Naive thymus-derived CD4-positive, alpha-beta T cell (primary cell): Measurements from ENCODE around the gene IL36B. TPM values are rescaled to one million over a fixed set of nuclear protein-coding genes. Genes with fewer than 3 reads are reported as not detected.
"Not testable (repeated sequence)": the region's sequence is repeated elsewhere in the genome, so short reads cannot be mapped to it uniquely, and the experiment has no call there.

ENCODE experiments used
- ATAC-seq: fragments of 150-1000 bp; cut with Tn5 transposase; 2 replicates; pipeline ENCODE4 v1.10.0; 2021; ENCODE audit warnings: mild to moderate bottlenecking, moderate library complexity
- CTCF ChIA-PET: fragments of 350-600 bp; sonication (Branson Sonifier 250); formaldehyde crosslinking; loops from one replicate; lab custom pipeline; 2021; ENCODE audit warnings: antibody characterized with exemption; lab: Charles Lee
- POLR2A ChIA-PET: fragments of 350-600 bp; sonication (Branson Sonifier 250); formaldehyde crosslinking; loops from one replicate; lab custom pipeline; 2021; ENCODE audit warnings: antibody characterized with exemption, inconsistent platforms; lab: Charles Lee
- DNase-seq, 9 donors: peaks; one replicate each; pipeline versions ENCODE4 v3.0.0 to v3.0.0-alpha.2; 2020 to 2022; ENCODE audit warnings: mixed read lengths in 1 of 9
- H3K27ac ChIP-seq: one replicate; pipeline ENCODE4 v1.7.0; 2013; ENCODE audit warnings: mild to moderate bottlenecking, low read depth, low read length, moderate library complexity
- H3K27me3 ChIP-seq, 2 donors: one replicate each; pipeline ENCODE4 v1.7.0; 2013; ENCODE audit warnings: low read length in 2 of 2, mild to moderate bottlenecking in 2 of 2, moderate library complexity in 2 of 2; ENCODE audit not compliant: control insufficient read depth in 2 of 2, insufficient read depth in 2 of 2
- H3K36me3 ChIP-seq, 3 experiments: 1 replicate in 2 of 3; 2 replicates in 1 of 3; pipeline ENCODE4 v1.7.0; 2013; ENCODE audit warnings: low read length in 3 of 3, mild to moderate bottlenecking in 3 of 3, moderate library complexity in 1 of 3; ENCODE audit not compliant: insufficient read depth in 3 of 3, control insufficient read depth in 2 of 3
- H3K4me1 ChIP-seq, 2 donors: one replicate each; pipeline ENCODE4 v1.7.0; 2013; ENCODE audit warnings: low read length in 2 of 2, mild to moderate bottlenecking in 2 of 2, moderate library complexity in 1 of 2; ENCODE audit not compliant: control insufficient read depth in 2 of 2, insufficient read depth in 2 of 2
- H3K4me3 ChIP-seq: 2 replicates; pipeline ENCODE4 v1.7.0; 2013; ENCODE audit warnings: mild to moderate bottlenecking, low read length
- H3K9me3 ChIP-seq, 3 experiments: 1 replicate in 2 of 3; 2 replicates in 1 of 3; pipeline ENCODE4 v1.7.0; 2013; ENCODE audit warnings: low read length in 3 of 3; ENCODE audit not compliant: control insufficient read depth in 2 of 3
- H3K27ac Mint-ChIP-seq, 9 donors: one replicate each; pipeline ENCODE4 v1.8.0; 2020 to 2022; ENCODE audit warnings: mixed read lengths in 9 of 9, mild to moderate bottlenecking in 8 of 9, moderate library complexity in 5 of 9, inconsistent platforms in 2 of 9
- H3K27me3 Mint-ChIP-seq, 5 donors: one replicate each; pipeline ENCODE4 v1.8.0; 2021 to 2022; ENCODE audit warnings: mixed read lengths in 5 of 5, mild to moderate bottlenecking in 1 of 5
- H3K36me3 Mint-ChIP-seq, 5 donors: one replicate each; pipeline ENCODE4 v1.8.0; 2020 to 2022; ENCODE audit warnings: mixed read lengths in 5 of 5, mild to moderate bottlenecking in 3 of 5, inconsistent platforms in 1 of 5
- H3K4me1 Mint-ChIP-seq, 7 donors: one replicate each; pipeline ENCODE4 v1.8.0; 2020 to 2022; ENCODE audit warnings: mixed read lengths in 7 of 7, mild to moderate bottlenecking in 3 of 7, inconsistent platforms in 1 of 7
- H3K4me3 Mint-ChIP-seq, 10 donors: one replicate each; pipeline ENCODE4 v1.8.0; 2020 to 2022; ENCODE audit warnings: mild to moderate bottlenecking in 10 of 10, mixed read lengths in 10 of 10, moderate library complexity in 6 of 10, inconsistent platforms in 2 of 10
- H3K9me3 Mint-ChIP-seq, 11 donors: one replicate each; pipeline ENCODE4 v1.8.0; 2020 to 2022; ENCODE audit warnings: mixed read lengths in 11 of 11, mild to moderate bottlenecking in 4 of 11, inconsistent platforms in 1 of 11, moderate library complexity in 1 of 11
- intact Hi-C, 2 donors: fragments of 100-400 bp; cut with micrococcal nuclease; formaldehyde crosslinking; loops; one replicate each; pipeline ENCODE4 v1.15.1; 2023
- polyA plus RNA-seq, 2 donors: library from polyadenylated mRNA; unstranded; fragments of 300-500 nt; fragmentation: Illumina TruSeq; gene quantifications; one replicate each; pipeline ENCODE4 v1.2.3, GENCODE V29; 2021
- total RNA-seq, 6 experiments: library from RNA in 5 of 6; stranded (reverse) in 5 of 6; gene quantifications; 1 replicate in 5 of 6; 2 replicates in 1 of 6; pipeline ENCODE4 v1.2.3 and lab custom pipeline; 2021 to 2026

The IL36B gene
- not detected for total RNA-seq
- polyA plus RNA-seq = not detected
- total RNA-seq (lab: John Stamatoyannopoulos, UW) = not detected

- Mint-ChIP-seq H3K27ac (no peak within 1 kb of the TSS), H3K4me3 (no peak within 1 kb of the TSS), H3K27me3 (peaks cover 0 to 6% (median 0%) of the 10 kb centered on the region in 5 donors), H3K9me3 (peaks cover 8 to 37% (median 22%) of the 10 kb centered on the region in 11 donors), H3K36me3 (peaks cover 0 to 23% (median 7%) of the 10 kb centered on the region in 5 donors), H3K4me1 (no peaks in the 10 kb centered on the region)
- Histone ChIP-seq H3K27me3 (no peaks in the 10 kb centered on the region), H3K27ac (no peak within 1 kb of the TSS), H3K4me3 (no peak within 1 kb of the TSS), H3K36me3 (no peaks in the 10 kb centered on the region), H3K4me1 (no peaks in the 10 kb centered on the region), H3K9me3 (peaks cover 0 to 12% (median 0%) of the 10 kb centered on the region in 3 experiments)
- ChIA-PET POLR2A (no interaction called here), CTCF (interaction anchor here (1.9 kb wide), 1 partner anchor 67 kb away, joined by 8 read pairs; no protein-coding TSS in a partner anchor)
- ATAC-seq = no peak
- intact Hi-C loops = no loop called here
- no peak for DNase-seq
Observed at GRCh38 chr2:113052396-113052917, at the start of gene IL36B. TSS of gene IL36B (minus strand) at chr2:113052867.

DNA sequence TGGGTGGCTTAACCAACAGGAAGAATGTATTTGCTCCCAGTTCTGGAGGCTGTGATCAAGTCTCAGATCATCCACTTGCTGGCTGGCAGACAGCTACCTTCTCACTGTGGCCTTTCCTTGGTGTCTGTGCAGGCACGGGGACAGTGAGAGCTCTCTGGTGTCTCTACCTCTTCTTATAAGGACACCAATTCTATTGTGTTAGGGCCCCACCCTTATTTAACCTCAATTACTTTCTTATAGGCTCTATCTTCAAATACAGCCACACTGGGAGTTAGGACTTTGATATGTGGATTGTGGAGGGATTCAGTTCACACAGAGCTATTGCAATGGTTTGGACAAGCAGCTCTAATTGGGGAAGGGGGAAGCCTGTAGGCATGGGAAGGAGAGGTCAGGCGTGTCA, 49.5 kb upstream of the IL36B start:
- DNase-seq = no peak
- peaks cover 4 to 45% (median 7%) of the 10 kb centered on the region in 5 donors for H3K36me3 Mint-ChIP-seq
- intact Hi-C loops = no loop called here

GRCh38 chr2:113098532-113098931, 45.9 kb upstream of the IL36B start:
- Histone ChIP-seq H3K36me3 (no peaks in the 10 kb centered on the region), H3K4me3 (no peak overlapping the region), H3K27ac (no peak overlapping the region), H3K4me1 (peaks cover 5% of the 10 kb centered on the region in 2 donors), H3K27me3 (peaks cover 0 to 3% of the 10 kb centered on the region in 2 donors), H3K9me3 (no peaks in the 10 kb centered on the region)
- peaks cover 2 to 35% (median 19%) of the 10 kb centered on the region in 11 donors for H3K9me3 Mint-ChIP-seq
- H3K4me1 Mint-ChIP-seq = peaks cover 7 to 44% (median 11%) of the 10 kb centered on the region in 7 donors
- ChIA-PET CTCF (interaction anchor here (1.1 kb wide), 1 partner anchor 15 kb away, joined by 3 read pairs; no protein-coding TSS in a partner anchor), POLR2A (no interaction called here)
- ATAC-seq (no peak), DNase-seq (no peak)
- H3K4me3 Mint-ChIP-seq = peak overlapping the region; percentile 19 to 77 (median 60)
- peaks cover 0 to 6% (median 0%) of the 10 kb centered on the region in 5 donors for H3K27me3 Mint-ChIP-seq
- H3K27ac Mint-ChIP-seq = peak overlapping the region in 7 of 9 donors; percentile 19 to 79 (median 49)
- intact Hi-C loops = no loop called here
- peaks cover 7 to 45% (median 8%) of the 10 kb centered on the region in 5 donors for H3K36me3 Mint-ChIP-seq

More for the DNA sequence above, 49.5 kb upstream of the IL36B start:
- no peak overlapping the region for H3K27ac ChIP-seq
- no peak overlapping the region for H3K4me3 Mint-ChIP-seq
- H3K27ac Mint-ChIP-seq = no peak overlapping the region
- H3K4me3 ChIP-seq = no peak overlapping the region
- H3K9me3 ChIP-seq = no peaks in the 10 kb centered on the region
- POLR2A ChIA-PET = interaction anchor here (0.7 kb wide), 1 partner anchor 105 kb away, joined by 3 read pairs; no protein-coding TSS in a partner anchor
- no peaks in the 10 kb centered on the region for H3K36me3 ChIP-seq
- ATAC-seq = no peak
- peaks cover 7 to 55% (median 11%) of the 10 kb centered on the region in 7 donors for H3K4me1 Mint-ChIP-seq
- H3K9me3 Mint-ChIP-seq = peaks cover 0 to 33% (median 11%) of the 10 kb centered on the region in 11 donors
- H3K27me3 Mint-ChIP-seq = peaks cover 0 to 4% (median 0%) of the 10 kb centered on the region in 5 donors
- CTCF ChIA-PET = no interaction called here
- peaks cover 5% of the 10 kb centered on the region in 2 donors for H3K4me1 ChIP-seq
- no peaks in the 10 kb centered on the region for H3K27me3 ChIP-seq

- peaks cover 5% of the 10 kb centered on the region in 2 donors for H3K4me1 ChIP-seq
- peaks cover 0 to 6% (median 0%) of the 10 kb centered on the region in 5 donors for H3K27me3 Mint-ChIP-seq
- H3K36me3 Mint-ChIP-seq = peaks cover 6 to 42% (median 8%) of the 10 kb centered on the region in 5 donors
- peak overlapping the region; percentile 19 to 77 (median 60) for H3K4me3 Mint-ChIP-seq
- H3K4me1 Mint-ChIP-seq = peaks cover 7 to 39% (median 11%) of the 10 kb centered on the region in 7 donors
- ChIA-PET CTCF (interaction anchor here (1.1 kb wide), 1 partner anchor 14 kb away, joined by 3 read pairs; no protein-coding TSS in a partner anchor), POLR2A (no interaction called here)
- no peaks in the 10 kb centered on the region for H3K36me3 ChIP-seq
- no peaks in the 10 kb centered on the region for H3K9me3 ChIP-seq
- peak overlapping the region; percentile 2 to 79 (median 44) for H3K27ac Mint-ChIP-seq
- DNase-seq (peak in 6 of 9 donors; percentile 12 to 54 (median 32)), ATAC-seq (peak; percentile 63)
- H3K27ac ChIP-seq = no peak overlapping the region
- peaks cover 0 to 3% of the 10 kb centered on the region in 2 donors for H3K27me3 ChIP-seq
- intact Hi-C loops = no loop called here
- H3K4me3 ChIP-seq = no peak overlapping the region
- peaks cover 0 to 30% (median 16%) of the 10 kb centered on the region in 11 donors for H3K9me3 Mint-ChIP-seq
Observed at GRCh38 chr2:113098041-113098440, 45.4 kb upstream of the IL36B start.

DNA sequence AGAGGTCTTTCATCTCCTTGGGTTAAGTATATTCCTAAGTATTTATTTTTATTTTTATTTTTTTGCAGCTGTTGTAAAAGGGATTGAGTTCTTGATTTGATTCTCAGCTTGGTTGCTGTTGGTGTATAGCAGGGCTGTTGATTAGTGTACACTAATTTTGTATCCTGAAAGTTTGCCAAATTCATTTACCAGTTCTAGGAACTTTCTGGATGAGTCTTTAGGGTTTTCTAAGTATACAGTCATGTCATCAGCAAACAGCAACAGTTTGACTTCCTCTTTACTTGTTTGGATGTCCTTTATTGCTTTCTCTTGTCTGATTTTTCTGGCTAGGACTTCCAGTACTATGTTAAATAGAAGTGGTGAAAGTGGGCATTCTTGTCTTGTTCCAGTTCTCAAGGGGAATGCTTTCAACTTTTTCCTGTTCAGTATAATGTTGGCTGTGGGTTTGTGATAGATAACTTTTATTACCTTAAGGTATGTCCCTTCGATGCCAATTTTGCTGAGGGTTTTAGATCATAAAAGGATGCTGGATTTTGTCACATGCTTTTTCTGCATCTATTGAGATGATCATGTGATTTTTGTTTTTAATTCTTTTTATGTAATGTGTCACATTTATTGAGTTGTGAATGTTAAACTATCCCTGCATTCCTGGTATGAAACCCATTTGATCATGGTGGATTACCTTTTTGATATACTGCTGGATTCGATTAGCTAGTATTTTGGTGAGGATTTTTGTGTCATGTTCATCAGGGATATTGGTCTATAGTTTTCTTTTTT, 44.4 kb upstream of the IL36B start:
- H3K4me3 ChIP-seq, POLR2A ChIA-PET, H3K4me1 ChIP-seq, H3K27me3 Mint-ChIP-seq, H3K36me3 ChIP-seq, H3K27me3 ChIP-seq, H3K27ac ChIP-seq, H3K9me3 ChIP-seq, CTCF ChIA-PET, ATAC-seq, DNase-seq: not testable (repeated sequence)
- Mint-ChIP-seq H3K27ac (peak overlapping the region in 5 of 9 donors; percentile 19 to 79 (median 49)), H3K9me3 (peaks cover 0 to 30% (median 14%) of the 10 kb centered on the region in 11 donors), H3K36me3 (peaks cover 5 to 33% (median 8%) of the 10 kb centered on the region in 5 donors), H3K4me1 (peaks cover 7 to 30% (median 11%) of the 10 kb centered on the region in 7 donors), H3K4me3 (peak overlapping the region in 2 of 10 donors; percentile 63 to 65)
- intact Hi-C loops = loop anchor here in 1 of 2 donors (2.0 kb wide), 1 partner anchor 100 kb away; no protein-coding TSS in a partner anchor

DNA sequence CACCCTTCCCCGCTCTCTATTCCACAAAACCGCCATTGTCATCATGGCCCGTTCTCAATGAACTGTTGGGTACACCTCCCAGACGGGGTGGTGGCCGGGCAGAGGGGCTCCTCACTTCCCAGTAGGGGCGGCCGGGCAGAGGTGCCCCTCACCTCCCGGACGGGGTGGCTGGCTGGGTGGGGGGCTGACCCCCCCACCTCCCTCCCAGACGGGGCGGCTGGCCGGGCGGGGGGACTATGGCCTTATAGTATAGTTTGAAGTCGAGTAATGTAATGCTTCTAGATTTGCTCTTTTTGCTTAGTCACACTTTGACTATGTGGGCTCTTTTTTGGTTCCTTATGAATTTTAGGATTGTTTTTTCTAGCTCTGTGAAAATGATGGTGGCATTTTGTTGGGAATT, 43.6 kb upstream of the IL36B start:
- ATAC-seq, CTCF ChIA-PET: not testable (repeated sequence)

More for the DNA sequence above, 43.6 kb upstream of the IL36B start:
- peaks cover 7 to 27% (median 11%) of the 10 kb centered on the region in 7 donors for H3K4me1 Mint-ChIP-seq
- H3K4me3 ChIP-seq, H3K27me3 ChIP-seq, POLR2A ChIA-PET, H3K27me3 Mint-ChIP-seq, H3K36me3 ChIP-seq, DNase-seq, H3K27ac ChIP-seq, H3K9me3 ChIP-seq, H3K4me1 ChIP-seq, H3K27ac Mint-ChIP-seq, H3K4me3 Mint-ChIP-seq: not testable (repeated sequence)
- H3K36me3 Mint-ChIP-seq = peaks cover 5 to 33% (median 8%) of the 10 kb centered on the region in 5 donors
- intact Hi-C loops = loop anchor here in 1 of 2 donors (2.0 kb wide), 1 partner anchor 100 kb away; no protein-coding TSS in a partner anchor
- H3K9me3 Mint-ChIP-seq = peaks cover 0 to 30% (median 14%) of the 10 kb centered on the region in 11 donors
